Sigmoid colon (tissue), 4 donors: ENCODE measurements around the gene SIPA1L2.

ENCODE experiments used
- EP300 ChIP-seq, 4 donors: sonication (generic); formaldehyde crosslinking; IDR thresholded peaks; one replicate each; pipeline ENCODE4 v1.6.1; 2017; ENCODE audit warnings: antibody characterized with exemption in 4 of 4
- POLR2AphosphoS5 ChIP-seq, 4 donors: sonication (generic); formaldehyde crosslinking; IDR thresholded peaks; one replicate each; pipeline ENCODE4 v1.6.1; 2017; ENCODE audit warnings: antibody characterized with exemption in 4 of 4
- TF ChIP-seq, protein P1 (sequence below), 4 experiments: fragments of 450-650 bp in 3 of 4; fragments of 200-600 bp in 1 of 4; IDR thresholded peaks; one replicate each; pipeline ENCODE4 v1.5.1; 2016 to 2019; ENCODE audit warnings: antibody characterized with exemption in 4 of 4, mild to moderate bottlenecking in 3 of 4, moderate library complexity in 2 of 4

DNA sequence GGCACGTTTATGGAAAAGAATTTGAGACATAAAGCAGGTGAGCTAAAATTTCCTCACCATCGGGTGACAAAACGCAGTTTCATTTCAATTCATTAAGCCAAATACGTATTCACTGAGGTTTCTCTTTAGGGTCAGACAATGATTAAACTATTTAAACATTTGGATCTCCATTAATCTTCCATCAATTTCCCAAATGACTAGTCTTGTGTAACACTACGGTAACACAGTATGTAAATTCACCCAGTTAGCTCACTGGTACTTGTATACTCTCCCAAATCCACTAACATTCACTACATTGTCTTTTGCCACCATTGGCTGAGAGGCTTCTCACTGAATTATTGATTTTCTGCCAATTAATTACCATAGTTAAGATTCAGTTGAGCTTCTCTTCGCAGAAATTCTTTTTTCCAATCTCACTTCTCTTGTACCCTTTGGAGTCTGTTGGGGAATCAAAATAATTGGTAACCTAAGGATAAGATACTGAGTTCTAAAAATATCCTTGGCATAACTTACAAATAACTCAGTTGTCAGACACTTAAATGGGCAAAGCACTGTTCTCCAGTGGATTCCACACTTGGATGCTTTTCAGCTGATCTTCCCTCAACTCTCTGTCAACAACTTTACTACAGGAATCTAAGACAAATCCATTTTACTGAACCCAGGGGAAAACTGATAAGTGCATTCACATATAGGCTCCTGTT lies 40.7 kb downstream of the SIPA1L2 start:
- TF ChIP-seq, protein P1, sequence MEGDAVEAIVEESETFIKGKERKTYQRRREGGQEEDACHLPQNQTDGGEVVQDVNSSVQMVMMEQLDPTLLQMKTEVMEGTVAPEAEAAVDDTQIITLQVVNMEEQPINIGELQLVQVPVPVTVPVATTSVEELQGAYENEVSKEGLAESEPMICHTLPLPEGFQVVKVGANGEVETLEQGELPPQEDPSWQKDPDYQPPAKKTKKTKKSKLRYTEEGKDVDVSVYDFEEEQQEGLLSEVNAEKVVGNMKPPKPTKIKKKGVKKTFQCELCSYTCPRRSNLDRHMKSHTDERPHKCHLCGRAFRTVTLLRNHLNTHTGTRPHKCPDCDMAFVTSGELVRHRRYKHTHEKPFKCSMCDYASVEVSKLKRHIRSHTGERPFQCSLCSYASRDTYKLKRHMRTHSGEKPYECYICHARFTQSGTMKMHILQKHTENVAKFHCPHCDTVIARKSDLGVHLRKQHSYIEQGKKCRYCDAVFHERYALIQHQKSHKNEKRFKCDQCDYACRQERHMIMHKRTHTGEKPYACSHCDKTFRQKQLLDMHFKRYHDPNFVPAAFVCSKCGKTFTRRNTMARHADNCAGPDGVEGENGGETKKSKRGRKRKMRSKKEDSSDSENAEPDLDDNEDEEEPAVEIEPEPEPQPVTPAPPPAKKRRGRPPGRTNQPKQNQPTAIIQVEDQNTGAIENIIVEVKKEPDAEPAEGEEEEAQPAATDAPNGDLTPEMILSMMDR (IDR thresholded peaks at IDR 0.05), result no peak
- TF ChIP-seq POLR2AphosphoS5 (IDR thresholded peaks at IDR 0.05), result no peak
- TF ChIP-seq EP300 (IDR thresholded peaks at IDR 0.05), result no peak
